Left lung (tissue), 10 donors: Measurements from ENCODE around the gene KCTD14. TPM values are rescaled to one million over a fixed set of nuclear protein-coding genes. Genes with fewer than 3 reads are reported as not detected.

Source experiments
- ATAC-seq: fragments of 200-7000 bp; cut with Tn5 transposase; one replicate; pipeline ENCODE4 v1.9.1; 2020; ENCODE audit warnings: moderate library complexity
- DNase-seq, 4 donors: peaks; one replicate each; pipeline ENCODE4 v3.0.0-alpha.2; 2013 to 2020
- H3K27ac ChIP-seq, 2 donors: fragments of 200-600 bp; sonication (generic) in 1 of 2; one replicate each; pipeline versions ENCODE4 v1.5.0 to v1.8.0; 2020 to 2021
- H3K27me3 ChIP-seq, 2 donors: fragments of 200-600 bp; sonication (generic) in 1 of 2; one replicate each; pipeline versions ENCODE4 v1.5.0 to v1.8.0; 2020 to 2021
- H3K36me3 ChIP-seq, 2 donors: fragments of 200-600 bp; sonication (generic) in 1 of 2; one replicate each; pipeline versions ENCODE4 v1.5.0 to v1.8.0; 2020 to 2021
- H3K4me1 ChIP-seq, 2 donors: fragments of 200-600 bp; one replicate each; pipeline ENCODE4 v1.8.0; 2021
- H3K4me3 ChIP-seq, 2 donors: fragments of 200-600 bp; sonication (generic) in 1 of 2; one replicate each; pipeline versions ENCODE4 v1.5.0 to v1.8.0; 2020 to 2021; ENCODE audit warnings: mild to moderate bottlenecking in 1 of 2
- H3K9me3 ChIP-seq, 2 donors: fragments of 200-600 bp; sonication (generic) in 1 of 2; one replicate each; pipeline versions ENCODE4 v1.5.0 to v1.8.0; 2020 to 2021
- intact Hi-C, 2 donors: fragments of 100-400 bp; cut with DNase I; formaldehyde crosslinking; loops; one replicate each; pipeline versions ENCODE4 v1.11.2 to v1.14.2; 2022
- polyA plus RNA-seq, 6 donors: library from polyadenylated mRNA; unstranded; fragments of 120-200 nt; gene quantifications; one replicate each; pipeline ENCODE4 v1.2.1, GENCODE V29; 2013; ENCODE audit not compliant: insufficient read length in 6 of 6
- total RNA-seq, 2 donors: library from RNA; stranded (reverse); fragmentation: NEBNext Ultra II Directional; extraction: Animal tissue kit (Norgen Biotek cat#: 25700); gene quantifications; one replicate each; pipeline ENCODE4 v1.2.1, GENCODE V29; 2021
- TF ChIP-seq, protein P1 (sequence below), 2 donors: fragments of 200-600 bp; sonication (generic) in 1 of 2; IDR thresholded peaks; one replicate each; pipeline versions ENCODE4 v1.5.0 to v1.8.0; 2021; ENCODE audit warnings: antibody characterized with exemption in 2 of 2
- donor health status: DM: no; HTN: yes; CAD: no.
- donor health status: DM: no; HTN: no; CAD: no.

KCTD14 gene
- total and polyA plus RNA-seq, 8 donors = 6.5 to 19.2 (median 8.8) TPM

- TF ChIP-seq, protein P1, sequence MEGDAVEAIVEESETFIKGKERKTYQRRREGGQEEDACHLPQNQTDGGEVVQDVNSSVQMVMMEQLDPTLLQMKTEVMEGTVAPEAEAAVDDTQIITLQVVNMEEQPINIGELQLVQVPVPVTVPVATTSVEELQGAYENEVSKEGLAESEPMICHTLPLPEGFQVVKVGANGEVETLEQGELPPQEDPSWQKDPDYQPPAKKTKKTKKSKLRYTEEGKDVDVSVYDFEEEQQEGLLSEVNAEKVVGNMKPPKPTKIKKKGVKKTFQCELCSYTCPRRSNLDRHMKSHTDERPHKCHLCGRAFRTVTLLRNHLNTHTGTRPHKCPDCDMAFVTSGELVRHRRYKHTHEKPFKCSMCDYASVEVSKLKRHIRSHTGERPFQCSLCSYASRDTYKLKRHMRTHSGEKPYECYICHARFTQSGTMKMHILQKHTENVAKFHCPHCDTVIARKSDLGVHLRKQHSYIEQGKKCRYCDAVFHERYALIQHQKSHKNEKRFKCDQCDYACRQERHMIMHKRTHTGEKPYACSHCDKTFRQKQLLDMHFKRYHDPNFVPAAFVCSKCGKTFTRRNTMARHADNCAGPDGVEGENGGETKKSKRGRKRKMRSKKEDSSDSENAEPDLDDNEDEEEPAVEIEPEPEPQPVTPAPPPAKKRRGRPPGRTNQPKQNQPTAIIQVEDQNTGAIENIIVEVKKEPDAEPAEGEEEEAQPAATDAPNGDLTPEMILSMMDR (IDR thresholded peaks at IDR 0.05) = no peak
- intact Hi-C loops = no loop called here
Measured at GRCh38 chr11:78009062-78009461, 14.0 kb downstream of the KCTD14 start.

DNA sequence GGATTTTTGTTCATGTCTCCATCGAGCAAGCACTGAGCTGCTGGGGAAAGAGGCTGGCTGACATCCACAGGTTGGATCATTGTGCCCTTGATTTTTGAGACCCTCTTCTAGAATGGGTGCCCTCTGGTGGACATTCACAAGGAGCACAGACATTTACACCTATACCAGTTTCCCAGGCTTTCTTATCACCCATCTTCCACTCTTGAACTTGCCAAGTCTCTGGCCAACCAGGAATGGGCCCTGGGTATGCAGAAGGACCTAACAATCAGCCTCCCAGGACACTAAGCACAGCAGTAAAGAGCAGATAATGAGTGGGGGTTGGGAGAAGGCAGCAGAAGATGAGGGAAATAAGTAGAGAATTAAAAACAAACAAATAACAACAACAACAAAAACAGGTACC, 22.9 kb downstream of the KCTD14 start:
- Histone ChIP-seq H3K27me3 (no peaks in the 10 kb centered on the region), H3K4me3 (no peak overlapping the region), H3K36me3 (no peaks in the 10 kb centered on the region), H3K27ac (no peak overlapping the region), H3K4me1 (peaks cover 0 to 4% of the 10 kb centered on the region in 2 donors), H3K9me3 (no peaks in the 10 kb centered on the region)
- TF ChIP-seq, protein P1 (IDR thresholded peaks at IDR 0.05) = peak; percentile 52 to 56
- DNase-seq = peak in 2 of 4 donors; percentile 29 to 64
- peak; percentile 91 for ATAC-seq
- intact Hi-C loops = no loop called here

More at GRCh38 chr11:78009062-78009461, 14.0 kb downstream of the KCTD14 start:
- DNase-seq (no peak), ATAC-seq (no peak)
- Histone ChIP-seq H3K27ac (no peak overlapping the region), H3K27me3 (no peaks in the 10 kb centered on the region), H3K9me3 (no peaks in the 10 kb centered on the region), H3K4me3 (no peak overlapping the region), H3K36me3 (no peaks in the 10 kb centered on the region), H3K4me1 (no peaks in the 10 kb centered on the region)

GRCh38 chr11:77999446-78000030, 23.5 kb downstream of the KCTD14 start:
- ATAC-seq (no peak), DNase-seq (no peak)
- Histone ChIP-seq H3K36me3 (no peaks in the 10 kb centered on the region), H3K4me3 (no peak overlapping the region), H3K4me1 (peaks cover 0 to 6% of the 10 kb centered on the region in 2 donors), H3K27me3 (no peaks in the 10 kb centered on the region), H3K27ac (no peak overlapping the region), H3K9me3 (no peaks in the 10 kb centered on the region)
- intact Hi-C loops = no loop called here
- TF ChIP-seq, protein P1 (IDR thresholded peaks at IDR 0.05) = no peak

- intact Hi-C loops = no loop called here
- TF ChIP-seq, protein P1 (IDR thresholded peaks at IDR 0.05) = no peak
- Histone ChIP-seq H3K4me3 (peak within 1 kb of the TSS; percentile 55 to 76), H3K4me1 (peaks cover 9 to 26% of the 10 kb centered on the region in 2 donors), H3K36me3 (peaks cover 0 to 15% of the 10 kb centered on the region in 2 donors), H3K27ac (peak within 1 kb of the TSS; percentile 87 to 88), H3K9me3 (no peaks in the 10 kb centered on the region), H3K27me3 (no peaks in the 10 kb centered on the region)
- peak; percentile 99 to 100 (median 100) for DNase-seq
- ATAC-seq = peak; percentile 99
Measured at GRCh38 chr11:77994434-77995362, 28.4 kb downstream of the KCTD14 start, which contains the start of gene INTS4. TSS of gene INTS4 (minus strand) at chr11:77994668. CDS start at chr11:77994643, 25 bp downstream.

DNA sequence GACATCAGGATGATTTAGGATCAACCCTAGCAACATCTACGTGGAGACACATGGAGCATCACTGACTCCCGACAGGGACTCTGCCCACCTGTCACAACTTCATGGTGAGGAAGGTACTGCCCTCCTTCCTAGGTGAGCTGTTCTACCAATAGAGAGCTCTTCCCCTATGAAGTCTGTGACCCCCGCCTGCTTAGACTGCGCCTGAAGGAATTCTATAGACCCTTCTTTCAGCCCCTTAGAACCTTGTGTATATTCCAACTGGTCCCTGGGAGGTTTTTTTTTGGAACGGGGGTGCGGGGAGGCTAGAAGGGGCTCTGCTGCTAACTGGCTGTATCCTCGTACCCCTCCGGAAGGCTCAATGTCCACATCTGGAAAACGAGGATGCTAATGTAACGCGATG, 29.2 kb downstream of the KCTD14 start:
- peak overlapping the region in 1 of 2 donors; percentile 88 for H3K27ac ChIP-seq

More for the DNA sequence above, 29.2 kb downstream of the KCTD14 start:
- ATAC-seq (no peak), DNase-seq (no peak)
- Histone ChIP-seq H3K36me3 (peaks cover 0 to 23% of the 10 kb centered on the region in 2 donors), H3K4me3 (peak overlapping the region; percentile 55 to 76), H3K4me1 (peaks cover 9 to 26% of the 10 kb centered on the region in 2 donors), H3K9me3 (no peaks in the 10 kb centered on the region), H3K27me3 (no peaks in the 10 kb centered on the region)
- TF ChIP-seq, protein P1 (IDR thresholded peaks at IDR 0.05) = no peak
- intact Hi-C loops = no loop called here
